ENCODE measurements around the gene CXCR1.

The CXCR1 gene

GRCh38 chr2:218152172-218152571, 14.6 kb downstream of the CXCR1 start:
- no peak for DNase-seq (ENCODE audit: low read depth, low spot score)
- in situ Hi-C loops (cut with HindIII; ENCODE audit: low sequenced_read_pairs), result no loop called here
- no peak for TF ChIP-seq CTCF (IDR thresholded peaks at IDR 0.05; ENCODE audit: low read depth, low read length)
- no peak overlapping the region for H3K4me3 ChIP-seq (ENCODE audit: low read depth, low read length)

- in situ Hi-C loops (cut with HindIII; ENCODE audit: low sequenced_read_pairs), result no loop called here
- no peak for TF ChIP-seq CTCF (IDR thresholded peaks at IDR 0.05; ENCODE audit: low read depth, low read length)
- H3K4me3 ChIP-seq (ENCODE audit: low read depth, low read length), result no peak overlapping the region
- no peak for DNase-seq (ENCODE audit: low read depth, low spot score)
Measured at GRCh38 chr2:218149848-218150440, 16.8 kb downstream of the CXCR1 start.

DNA sequence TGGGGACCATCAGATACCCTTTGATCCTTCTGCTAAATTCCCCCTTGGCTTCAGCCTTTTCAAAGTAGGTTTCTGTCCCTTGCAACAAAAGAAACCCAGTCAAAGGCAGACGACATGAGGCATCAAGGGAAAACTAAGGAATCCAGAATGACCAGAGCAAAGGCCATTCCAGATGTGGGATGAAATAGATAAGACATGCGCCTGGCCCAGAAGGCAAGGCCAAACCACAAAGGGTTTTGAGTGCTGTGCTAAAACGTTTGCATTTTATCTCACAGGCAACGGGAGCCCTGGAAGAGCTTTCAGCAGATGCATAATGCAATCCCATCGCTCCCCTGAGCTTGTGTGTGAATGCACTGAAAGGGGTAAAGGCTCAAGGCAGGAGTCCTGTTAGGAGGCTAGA, 17.7 kb downstream of the CXCR1 start:
- no peak overlapping the region for H3K4me3 ChIP-seq (ENCODE audit: low read depth, low read length)
- DNase-seq (ENCODE audit: low read depth, low spot score), result no peak
- in situ Hi-C loops (cut with HindIII; ENCODE audit: low sequenced_read_pairs), result no loop called here
- no peak for TF ChIP-seq CTCF (IDR thresholded peaks at IDR 0.05; ENCODE audit: low read depth, low read length)

GRCh38 chr2:218146056-218146455, 20.7 kb downstream of the CXCR1 start:
- DNase-seq (ENCODE audit: low read depth, low spot score), result no peak
- in situ Hi-C loops (cut with HindIII; ENCODE audit: low sequenced_read_pairs), result no loop called here
- no peak for TF ChIP-seq CTCF (IDR thresholded peaks at IDR 0.05; ENCODE audit: low read depth, low read length)
- no peak overlapping the region for H3K4me3 ChIP-seq (ENCODE audit: low read depth, low read length)

DNA sequence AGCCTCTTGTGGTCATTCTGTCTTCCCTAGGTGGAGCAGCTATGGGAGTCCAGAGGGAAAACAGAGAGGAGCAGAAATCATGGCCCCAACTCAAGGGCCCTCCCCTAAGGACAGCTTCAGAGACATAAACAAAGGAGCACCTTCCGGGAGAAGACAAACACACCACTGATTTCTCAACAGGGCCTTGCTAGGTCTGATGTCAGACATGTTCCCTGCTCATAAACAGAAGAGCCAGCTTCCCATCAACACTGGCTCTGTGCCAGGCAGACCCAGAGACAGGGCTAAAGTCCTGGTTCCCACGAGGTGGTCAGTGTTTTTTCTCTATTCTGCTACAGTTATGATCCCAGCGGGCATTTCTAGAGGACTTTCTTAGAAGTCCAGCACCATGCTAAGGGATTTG, 21.6 kb downstream of the CXCR1 start:
- DNase-seq (ENCODE audit: low read depth, low spot score), result no peak
- in situ Hi-C loops (cut with HindIII; ENCODE audit: low sequenced_read_pairs), result no loop called here
- no peak for TF ChIP-seq CTCF (IDR thresholded peaks at IDR 0.05; ENCODE audit: low read depth, low read length)
- no peak overlapping the region for H3K4me3 ChIP-seq (ENCODE audit: low read depth, low read length)

GRCh38 chr2:218138047-218138446, 28.7 kb downstream of the CXCR1 start:
- H3K4me3 ChIP-seq (ENCODE audit: low read depth, low read length), result no peak overlapping the region
- no peak for TF ChIP-seq CTCF (IDR thresholded peaks at IDR 0.05; ENCODE audit: low read depth, low read length)
- in situ Hi-C loops (cut with HindIII; ENCODE audit: low sequenced_read_pairs), result no loop called here
- DNase-seq (ENCODE audit: low read depth, low spot score), result no peak

DNA sequence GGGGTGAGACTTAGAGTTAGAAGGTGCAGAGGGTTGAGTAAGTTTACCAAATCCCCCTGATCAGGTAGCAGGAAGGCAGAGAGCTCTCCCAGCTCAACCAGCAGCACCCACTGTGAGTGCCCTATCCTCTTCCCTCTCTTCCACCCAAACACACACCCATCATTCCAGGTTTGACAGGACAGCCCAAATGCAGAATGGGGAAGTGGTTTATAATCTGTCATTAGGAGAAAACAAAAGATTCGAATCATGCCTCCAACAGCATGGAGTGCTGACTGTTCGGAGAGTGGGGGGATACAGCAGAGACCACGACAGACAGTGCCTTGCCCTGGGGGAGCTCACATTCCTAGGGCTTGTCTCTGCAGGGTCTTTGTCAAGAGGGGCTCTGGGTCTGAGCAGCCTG, 29.2 kb downstream of the CXCR1 start:
- in situ Hi-C loops (cut with HindIII; ENCODE audit: low sequenced_read_pairs), result no loop called here
- no peak for DNase-seq (ENCODE audit: low read depth, low spot score)
- H3K4me3 ChIP-seq (ENCODE audit: low read depth, low read length), result no peak overlapping the region
- TF ChIP-seq CTCF (IDR thresholded peaks at IDR 0.05; ENCODE audit: low read depth, low read length), result no peak

Data from astrocyte of the spinal cord (primary cell).